Keratinocyte (primary cell): ENCODE measurements around the gene COL25A1. TPM values are rescaled to one million over a fixed set of nuclear protein-coding genes. Genes with fewer than 3 reads are reported as not detected.

Experiments
- DNase-seq: peaks from one replicate; pipeline ENCODE4 v3.0.0-alpha.2; 2011; ENCODE audit warnings: low read depth, missing footprints, low spot score
- FAIRE-seq: peaks from 2 replicates; lab custom pipeline; 2011; peaks lifted over from hg19 to GRCh38; lab: Jason Lieb, UNC
- H2AFZ ChIP-seq: 2 replicates; pipeline ENCODE4 v1.6.0; 2012; ENCODE audit warnings: low read length, control low read depth, inconsistent platforms; ENCODE audit not compliant: control insufficient read depth
- H3K27ac ChIP-seq: 2 replicates; pipeline ENCODE4 v1.5.1; 2011; ENCODE audit warnings: low read length; ENCODE audit not compliant: control insufficient read depth, insufficient read depth
- H3K27me3 ChIP-seq: 3 replicates; pipeline ENCODE4 v1.6.0; 2011; ENCODE audit warnings: low read length; ENCODE audit not compliant: control insufficient read depth, insufficient read depth; ENCODE audit errors: extremely low read depth
- H3K36me3 ChIP-seq, 2 experiments: 2 replicates in 1 of 2; 3 replicates in 1 of 2; pipeline ENCODE4 v1.5.1; 2011; ENCODE audit warnings: low read length in 2 of 2, mild to moderate bottlenecking in 1 of 2; ENCODE audit not compliant: control insufficient read depth in 2 of 2, insufficient read depth in 2 of 2; ENCODE audit errors: extremely low read depth in 1 of 2
- H3K4me1 ChIP-seq: 3 replicates; pipeline ENCODE4 v1.5.1; 2011; ENCODE audit warnings: low read length; ENCODE audit not compliant: control insufficient read depth, insufficient read depth; ENCODE audit errors: extremely low read depth
- H3K4me2 ChIP-seq: 3 replicates; pipeline ENCODE4 v1.6.0; 2011; ENCODE audit warnings: low read depth, low read length; ENCODE audit not compliant: control insufficient read depth, insufficient read depth; ENCODE audit errors: extremely low read depth
- H3K4me3 ChIP-seq, 3 experiments: fragments of 200-600 bp in 1 of 3; sonication (generic) in 1 of 3; 2 replicates in 2 of 3; 3 replicates in 1 of 3; pipeline ENCODE4 v1.5.1; 2011 to 2016; ENCODE audit warnings: low read length in 3 of 3, mild to moderate bottlenecking in 3 of 3, control low read depth in 2 of 3, inconsistent platforms in 1 of 3, low read depth in 1 of 3, mixed read lengths in 1 of 3, mixed run types in 1 of 3, moderate library complexity in 1 of 3; ENCODE audit not compliant: control insufficient read depth in 2 of 3, insufficient read depth in 2 of 3; ENCODE audit errors: extremely low read depth in 1 of 3
- H3K79me2 ChIP-seq: 2 replicates; pipeline ENCODE4 v1.6.0; 2012; ENCODE audit warnings: low read length; ENCODE audit not compliant: control insufficient read depth, insufficient read depth
- H3K9ac ChIP-seq: 3 replicates; pipeline ENCODE4 v1.6.0; 2011; ENCODE audit warnings: low read length; ENCODE audit not compliant: control insufficient read depth, insufficient read depth; ENCODE audit errors: extremely low read depth
- H3K9me1 ChIP-seq: 3 replicates; pipeline ENCODE4 v1.6.0; 2011; ENCODE audit warnings: low read length; ENCODE audit not compliant: control insufficient read depth, insufficient read depth; ENCODE audit errors: extremely low read depth
- H3K9me3 ChIP-seq: 2 replicates; pipeline ENCODE4 v1.5.1; 2012; ENCODE audit warnings: low read depth, low read length; ENCODE audit not compliant: control insufficient read depth
- H4K20me1 ChIP-seq: 3 replicates; pipeline ENCODE4 v1.6.0; 2011; ENCODE audit warnings: low read length; ENCODE audit not compliant: control insufficient read depth, insufficient read depth; ENCODE audit errors: extremely low read depth
- EZH2 ChIP-seq: IDR thresholded peaks from one replicate; pipeline ENCODE4 v1.6.1; 2012; ENCODE audit warnings: inconsistent platforms, mild to moderate bottlenecking, low read length, moderate library complexity
- dilution Hi-C: fragments of 300-500 bp; cut with MboI; formaldehyde crosslinking; loops from one replicate; pipeline ENCODE4 v1.7.0; 2020; ENCODE audit warnings: low sequenced_read_pairs; ENCODE audit not compliant: extremely low pct_ligation_motif_present
- polyA plus RNA-seq, 5 experiments: library from polyadenylated mRNA; depleted of rRNA in 3 of 5; stranded (reverse) in 3 of 5; stranded (forward) in 1 of 5; unstranded in 1 of 5; fragments of >200 nt; gene quantifications; 1 replicate in 1 of 5; 2 replicates in 3 of 5; 3 replicates in 1 of 5; pipeline versions ENCODE4 v1.2.1 to v1.2.3, GENCODE V29; 2011 to 2012; ENCODE audit warnings: missing spikeins in 2 of 5, low read depth in 1 of 5, low replicate concordance in 1 of 5
- TF ChIP-seq, protein P1 (sequence below), 3 experiments: IDR thresholded peaks in 1 of 3; conservative IDR thresholded peaks in 1 of 3; optimal IDR thresholded peaks in 1 of 3; 2 replicates in 2 of 3; 3 replicates in 1 of 3; pipeline versions ENCODE3 to v1.5.1; 2011; ENCODE audit warnings: low read length in 3 of 3, mild to moderate bottlenecking in 3 of 3, moderate library complexity in 2 of 3, control low read depth in 1 of 3, inconsistent platforms in 1 of 3; ENCODE audit not compliant: insufficient read depth in 2 of 3; ENCODE audit errors: extremely low read depth in 1 of 3

The COL25A1 gene
- polyA plus RNA-seq, 1 donor (not counting 4 experiments of a cell fraction or from before 2014, with no cell fraction given): not detected

DNA sequence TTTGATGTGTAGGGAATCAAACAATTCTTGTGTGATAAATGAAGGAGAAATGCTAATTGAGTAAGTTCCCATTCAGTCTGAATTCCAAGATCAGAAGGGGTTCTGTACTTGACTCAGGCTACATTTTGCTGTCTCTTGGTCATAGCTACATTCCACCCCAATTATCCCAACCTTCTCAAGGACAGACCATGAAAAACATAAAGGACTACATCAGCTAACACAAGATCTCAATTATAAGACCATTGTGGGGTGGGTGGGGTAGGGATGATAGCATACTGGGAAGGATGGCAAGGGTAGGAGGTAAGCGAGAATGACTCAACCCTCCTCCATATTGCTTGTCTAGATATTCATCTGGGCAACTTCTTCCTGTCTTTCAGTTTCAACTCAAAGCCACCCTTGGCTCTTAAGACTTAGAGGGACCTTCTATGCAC lies 452.2 kb downstream of the COL25A1 start:
- no peak overlapping the region for H3K27ac ChIP-seq
- no peak for DNase-seq

GRCh38 chr4:108849611-108850168 lies 452.8 kb downstream of the COL25A1 start:
- peaks cover 4% of the 10 kb centered on the region for H3K4me1 ChIP-seq
- H3K27ac ChIP-seq: no peak overlapping the region
- dilution Hi-C loops: no loop called here
- H3K9me3 ChIP-seq: no peaks in the 10 kb centered on the region
- TF ChIP-seq, protein P1, sequence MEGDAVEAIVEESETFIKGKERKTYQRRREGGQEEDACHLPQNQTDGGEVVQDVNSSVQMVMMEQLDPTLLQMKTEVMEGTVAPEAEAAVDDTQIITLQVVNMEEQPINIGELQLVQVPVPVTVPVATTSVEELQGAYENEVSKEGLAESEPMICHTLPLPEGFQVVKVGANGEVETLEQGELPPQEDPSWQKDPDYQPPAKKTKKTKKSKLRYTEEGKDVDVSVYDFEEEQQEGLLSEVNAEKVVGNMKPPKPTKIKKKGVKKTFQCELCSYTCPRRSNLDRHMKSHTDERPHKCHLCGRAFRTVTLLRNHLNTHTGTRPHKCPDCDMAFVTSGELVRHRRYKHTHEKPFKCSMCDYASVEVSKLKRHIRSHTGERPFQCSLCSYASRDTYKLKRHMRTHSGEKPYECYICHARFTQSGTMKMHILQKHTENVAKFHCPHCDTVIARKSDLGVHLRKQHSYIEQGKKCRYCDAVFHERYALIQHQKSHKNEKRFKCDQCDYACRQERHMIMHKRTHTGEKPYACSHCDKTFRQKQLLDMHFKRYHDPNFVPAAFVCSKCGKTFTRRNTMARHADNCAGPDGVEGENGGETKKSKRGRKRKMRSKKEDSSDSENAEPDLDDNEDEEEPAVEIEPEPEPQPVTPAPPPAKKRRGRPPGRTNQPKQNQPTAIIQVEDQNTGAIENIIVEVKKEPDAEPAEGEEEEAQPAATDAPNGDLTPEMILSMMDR (optimal IDR thresholded peaks at IDR 0.05 in 1 of 3, IDR thresholded peaks at IDR 0.05 in 1 of 3, conservative IDR thresholded peaks at IDR 0.05 in 1 of 3; ENCODE audit: extremely low read depth in 1 of 3, insufficient read depth in 2 of 3, low read length in 3 of 3): no peak
- TF ChIP-seq EZH2: no peak
- no peak for DNase-seq
- no peaks in the 10 kb centered on the region for H3K36me3 ChIP-seq
- no peaks in the 10 kb centered on the region for H4K20me1 ChIP-seq
- H3K79me2 ChIP-seq: no peaks in the 10 kb centered on the region
- no peak overlapping the region for H2AFZ ChIP-seq
- no peak overlapping the region for H3K4me2 ChIP-seq
- H3K27me3 ChIP-seq: no peaks in the 10 kb centered on the region
- no peaks in the 10 kb centered on the region for H3K9me1 ChIP-seq
- H3K4me3 ChIP-seq: no peak overlapping the region
- peak; percentile 66 for FAIRE-seq
- no peak overlapping the region for H3K9ac ChIP-seq

More for the DNA sequence above, 452.2 kb downstream of the COL25A1 start:
- no peak for TF ChIP-seq EZH2
- TF ChIP-seq, protein P1 (optimal IDR thresholded peaks at IDR 0.05 in 1 of 3, IDR thresholded peaks at IDR 0.05 in 1 of 3, conservative IDR thresholded peaks at IDR 0.05 in 1 of 3; ENCODE audit: extremely low read depth in 1 of 3, insufficient read depth in 2 of 3, low read length in 3 of 3): no peak
- no peaks in the 10 kb centered on the region for H3K36me3 ChIP-seq
- no peaks in the 10 kb centered on the region for H3K9me1 ChIP-seq
- H2AFZ ChIP-seq: no peak overlapping the region
- no peaks in the 10 kb centered on the region for H3K79me2 ChIP-seq
- dilution Hi-C loops: no loop called here
- peak; percentile 34 for FAIRE-seq
- H4K20me1 ChIP-seq: no peaks in the 10 kb centered on the region
- H3K4me3 ChIP-seq: no peak overlapping the region
- no peaks in the 10 kb centered on the region for H3K27me3 ChIP-seq
- no peaks in the 10 kb centered on the region for H3K9me3 ChIP-seq
- H3K4me2 ChIP-seq: no peak overlapping the region
- peaks cover 4% of the 10 kb centered on the region for H3K4me1 ChIP-seq
- no peak overlapping the region for H3K9ac ChIP-seq
